ENCODE results near the gene SPNS1.
"Not testable (repeated sequence)": the region's sequence is repeated elsewhere in the genome, so short reads cannot be mapped to it uniquely, and the experiment has no call there.

Gene SPNS1, protein sequence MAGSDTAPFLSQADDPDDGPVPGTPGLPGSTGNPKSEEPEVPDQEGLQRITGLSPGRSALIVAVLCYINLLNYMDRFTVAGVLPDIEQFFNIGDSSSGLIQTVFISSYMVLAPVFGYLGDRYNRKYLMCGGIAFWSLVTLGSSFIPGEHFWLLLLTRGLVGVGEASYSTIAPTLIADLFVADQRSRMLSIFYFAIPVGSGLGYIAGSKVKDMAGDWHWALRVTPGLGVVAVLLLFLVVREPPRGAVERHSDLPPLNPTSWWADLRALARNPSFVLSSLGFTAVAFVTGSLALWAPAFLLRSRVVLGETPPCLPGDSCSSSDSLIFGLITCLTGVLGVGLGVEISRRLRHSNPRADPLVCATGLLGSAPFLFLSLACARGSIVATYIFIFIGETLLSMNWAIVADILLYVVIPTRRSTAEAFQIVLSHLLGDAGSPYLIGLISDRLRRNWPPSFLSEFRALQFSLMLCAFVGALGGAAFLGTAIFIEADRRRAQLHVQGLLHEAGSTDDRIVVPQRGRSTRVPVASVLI

GRCh38 chr16:28974437-28975157 lies at the start of gene SPNS1:
Gene SPNS1, plus strand, starts transcription at chr16:28974778. Its CDS starts 374 bp downstream, at chr16:28975152.
- Mint-ChIP-seq H3K27me3 (ENCODE audit: low read depth) (no peaks in the 10 kb centered on the region), H3K9me3 (no peaks in the 10 kb centered on the region), H3K4me3 (peak within 1 kb of the TSS; percentile 95 to 97 (median 97)), H3K4me1 (peaks cover 6% of the 10 kb centered on the region), H3K36me3 (ENCODE audit: low read depth) (peaks cover 5% of the 10 kb centered on the region), H3K27ac (peak within 1 kb of the TSS; percentile 85 to 97 (median 96))
- TF ChIP-seq, protein P1, sequence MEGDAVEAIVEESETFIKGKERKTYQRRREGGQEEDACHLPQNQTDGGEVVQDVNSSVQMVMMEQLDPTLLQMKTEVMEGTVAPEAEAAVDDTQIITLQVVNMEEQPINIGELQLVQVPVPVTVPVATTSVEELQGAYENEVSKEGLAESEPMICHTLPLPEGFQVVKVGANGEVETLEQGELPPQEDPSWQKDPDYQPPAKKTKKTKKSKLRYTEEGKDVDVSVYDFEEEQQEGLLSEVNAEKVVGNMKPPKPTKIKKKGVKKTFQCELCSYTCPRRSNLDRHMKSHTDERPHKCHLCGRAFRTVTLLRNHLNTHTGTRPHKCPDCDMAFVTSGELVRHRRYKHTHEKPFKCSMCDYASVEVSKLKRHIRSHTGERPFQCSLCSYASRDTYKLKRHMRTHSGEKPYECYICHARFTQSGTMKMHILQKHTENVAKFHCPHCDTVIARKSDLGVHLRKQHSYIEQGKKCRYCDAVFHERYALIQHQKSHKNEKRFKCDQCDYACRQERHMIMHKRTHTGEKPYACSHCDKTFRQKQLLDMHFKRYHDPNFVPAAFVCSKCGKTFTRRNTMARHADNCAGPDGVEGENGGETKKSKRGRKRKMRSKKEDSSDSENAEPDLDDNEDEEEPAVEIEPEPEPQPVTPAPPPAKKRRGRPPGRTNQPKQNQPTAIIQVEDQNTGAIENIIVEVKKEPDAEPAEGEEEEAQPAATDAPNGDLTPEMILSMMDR (IDR thresholded peaks at IDR 0.05; ENCODE audit: unreplicated experiment in 3 of 3): no peak

GRCh38 chr16:28925386-28926228 lies 49.0 kb upstream of the SPNS1 start:
- H3K4me3 Mint-ChIP-seq: peak overlapping the region; percentile 89 to 95 (median 93)
- peaks cover 14% of the 10 kb centered on the region for H3K4me1 Mint-ChIP-seq
- H3K27me3 Mint-ChIP-seq (ENCODE audit: low read depth): no peaks in the 10 kb centered on the region
- TF ChIP-seq, protein P1 (IDR thresholded peaks at IDR 0.05; ENCODE audit: unreplicated experiment in 3 of 3): no peak
- peak overlapping the region; percentile 94 to 98 (median 98) for H3K27ac Mint-ChIP-seq
- no peaks in the 10 kb centered on the region for H3K9me3 Mint-ChIP-seq
- peaks cover 5% of the 10 kb centered on the region for H3K36me3 Mint-ChIP-seq (ENCODE audit: low read depth)

- peak overlapping the region; percentile 89 to 95 (median 93) for H3K4me3 Mint-ChIP-seq
- H3K27ac Mint-ChIP-seq: peak overlapping the region; percentile 94 to 98 (median 98)
- H3K4me1 Mint-ChIP-seq: peaks cover 16% of the 10 kb centered on the region
- not testable (repeated sequence) for H3K9me3 Mint-ChIP-seq; H3K36me3 Mint-ChIP-seq (ENCODE audit: low read depth); H3K27me3 Mint-ChIP-seq (ENCODE audit: low read depth)
Measured at GRCh38 chr16:28926284-28926683, 48.3 kb upstream of the SPNS1 start.

DNA sequence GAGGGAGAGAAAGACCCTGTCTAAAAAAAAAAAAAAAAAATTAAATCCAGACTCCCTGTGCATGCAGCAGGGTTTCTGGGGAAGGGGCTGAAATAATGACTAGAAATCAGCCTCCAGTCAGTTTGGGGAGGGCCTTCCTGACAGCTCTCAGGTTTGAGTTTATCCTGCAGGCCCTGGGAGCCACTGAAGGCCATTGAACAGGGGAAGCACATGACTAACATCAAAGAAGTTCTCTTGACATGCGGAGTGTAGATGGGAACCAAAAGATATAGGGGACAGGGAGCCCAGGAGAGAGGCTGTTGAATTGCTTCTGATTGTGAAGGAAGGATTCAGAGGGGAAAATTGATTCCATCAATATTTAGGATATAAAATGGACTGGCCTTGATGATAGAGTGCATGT lies 46.8 kb upstream of the SPNS1 start:
- H3K27ac Mint-ChIP-seq: no peak overlapping the region
- no peaks in the 10 kb centered on the region for H3K36me3 Mint-ChIP-seq (ENCODE audit: low read depth)
- H3K4me3 Mint-ChIP-seq: no peak overlapping the region
- TF ChIP-seq, protein P1 (IDR thresholded peaks at IDR 0.05; ENCODE audit: unreplicated experiment in 3 of 3): no peak
- H3K9me3 Mint-ChIP-seq: no peaks in the 10 kb centered on the region
- peaks cover 3% of the 10 kb centered on the region for H3K27me3 Mint-ChIP-seq (ENCODE audit: low read depth)
- H3K4me1 Mint-ChIP-seq: peaks cover 16% of the 10 kb centered on the region

GRCh38 chr16:28930203-28930602 lies 44.4 kb upstream of the SPNS1 start:
- H3K9me3 Mint-ChIP-seq: no peaks in the 10 kb centered on the region
- peaks cover 8% of the 10 kb centered on the region for H3K27me3 Mint-ChIP-seq (ENCODE audit: low read depth)
- TF ChIP-seq, protein P1 (IDR thresholded peaks at IDR 0.05; ENCODE audit: unreplicated experiment in 3 of 3): no peak
- H3K4me3 Mint-ChIP-seq: no peak overlapping the region
- H3K4me1 Mint-ChIP-seq: peaks cover 4% of the 10 kb centered on the region
- no peaks in the 10 kb centered on the region for H3K36me3 Mint-ChIP-seq (ENCODE audit: low read depth)
- H3K27ac Mint-ChIP-seq: peak overlapping the region in 1 of 3 experiments; percentile 12

All from nephron (organoid).